GM12878 (cell line): ENCODE data around the gene SNX30. TPM values are rescaled to one million over a fixed set of nuclear protein-coding genes. Genes with fewer than 3 reads are reported as not detected.

Experiments
- ATAC-seq: fragments of 200-7000 bp; cut with Tn5 transposase; 3 replicates; pipeline ENCODE4 v1.9.1; 2020; ENCODE audit warnings: mild to moderate bottlenecking, moderate library complexity
- BruUV-seq: library from RNA; stranded (reverse); fragments of 400-500 nt; replicated peaks from 2 replicates; lab custom pipeline; 2021; lab: Mats Ljungman, UMichigan
- CTCF ChIA-PET: fragments of 300-600 bp; sonication (Branson Sonifier 250); formaldehyde crosslinking; extraction: SDS; loops from one replicate; lab custom pipeline; 2021; ENCODE audit warnings: inconsistent platforms; lab: Yijun Ruan, JAX
- POLR2A ChIA-PET: fragments of 350-600 bp; formaldehyde crosslinking; extraction: SDS; loops from one replicate; lab custom pipeline; 2021; ENCODE audit warnings: inconsistent platforms; lab: Charles Lee
- RAD21 ChIA-PET: fragments of 300-600 bp; sonication (Branson Sonifier 250); formaldehyde crosslinking; loops from one replicate; lab custom pipeline; 2023; ENCODE audit warnings: antibody characterized with exemption; ENCODE audit not compliant: unreplicated experiment; lab: Charles Lee
- SMC1A ChIA-PET: fragments of 300-600 bp; sonication (Branson Sonifier 250); formaldehyde crosslinking; loops from one replicate; lab custom pipeline; 2023; ENCODE audit not compliant: unreplicated experiment, uncharacterized antibody; lab: Charles Lee
- DNase-seq: peaks from one replicate; pipeline ENCODE4 v3.0.0-alpha.2; 2011; ENCODE audit warnings: low read depth, low spot score
- FAIRE-seq: peaks from 3 replicates; lab custom pipeline; 2011; peaks lifted over from hg19 to GRCh38; lab: Jason Lieb, UNC
- H2AFZ ChIP-seq: 2 replicates; pipeline ENCODE4 v1.6.0; 2011; ENCODE audit warnings: low read depth, low read length, control low read depth; ENCODE audit not compliant: control insufficient read depth
- H3K27ac ChIP-seq: 2 replicates; pipeline ENCODE4 v1.5.1; 2011; ENCODE audit warnings: control low read depth; ENCODE audit not compliant: control insufficient read depth, insufficient read depth
- H3K27me3 ChIP-seq, 2 experiments: replicated peaks in 1 of 2; 2 replicates each; pipeline versions ENCODE4 v1.6.0 to v1.6.1; 2011; ENCODE audit warnings: low read length in 1 of 2; ENCODE audit not compliant: control insufficient read depth in 2 of 2, insufficient read depth in 2 of 2
- H3K36me3 ChIP-seq, 2 experiments: 2 replicates each; pipeline ENCODE4 v1.5.1; 2011; ENCODE audit warnings: low read length in 1 of 2; ENCODE audit not compliant: control insufficient read depth in 2 of 2, insufficient read depth in 2 of 2
- H3K4me1 ChIP-seq: 2 replicates; pipeline ENCODE4 v1.6.1; 2011; ENCODE audit warnings: mild to moderate bottlenecking, low read length, moderate library complexity, mixed read lengths; ENCODE audit not compliant: control insufficient read depth, insufficient read depth
- H3K4me2 ChIP-seq: 2 replicates; pipeline ENCODE4 v1.6.0; 2011; ENCODE audit warnings: control low read depth; ENCODE audit not compliant: control insufficient read depth, insufficient read depth
- H3K4me3 ChIP-seq: fragments of 200-600 bp; sonication (generic); 2 replicates; pipeline ENCODE4 v1.5.1; 2016
- H3K79me2 ChIP-seq: 2 replicates; pipeline ENCODE4 v1.6.0; 2011; ENCODE audit warnings: low read length; ENCODE audit not compliant: control insufficient read depth, insufficient read depth
- H3K9ac ChIP-seq: 2 replicates; pipeline ENCODE4 v1.8.0; 2011; ENCODE audit warnings: low read length, control low read depth, mixed read lengths; ENCODE audit not compliant: control insufficient read depth, insufficient read depth
- H3K9me3 ChIP-seq: replicated peaks from 3 replicates; pipeline ENCODE4 v1.5.1; 2011; ENCODE audit warnings: mild to moderate bottlenecking, low read length; ENCODE audit not compliant: control insufficient read depth, insufficient read depth
- H4K20me1 ChIP-seq: 2 replicates; pipeline ENCODE4 v1.6.0; 2011; ENCODE audit not compliant: control insufficient read depth, insufficient read depth
- BACH1 ChIP-seq: fragments of 450-650 bp; IDR thresholded peaks from 2 replicates; pipeline ENCODE4 v1.6.1; 2017; ENCODE audit warnings: mild to moderate bottlenecking, borderline replicate concordance
- BMI1 ChIP-seq: fragments of 450-650 bp; IDR thresholded peaks from 2 replicates; pipeline ENCODE4 v1.6.1; 2016; ENCODE audit warnings: mild to moderate bottlenecking, moderate library complexity, borderline replicate concordance
- E2F4 ChIP-seq: IDR thresholded peaks from 2 replicates; pipeline ENCODE4 v1.6.1; 2012; ENCODE audit warnings: low read depth, low read length, improper control_type of control experiment
- PAX8 ChIP-seq: fragments of 450-650 bp; IDR thresholded peaks from 2 replicates; pipeline ENCODE4 v1.6.1; 2017; ENCODE audit warnings: mild to moderate bottlenecking, moderate library complexity
- RAD21 ChIP-seq: IDR thresholded peaks from 2 replicates; pipeline ENCODE4 v1.6.1; 2011; ENCODE audit warnings: mild to moderate bottlenecking, low read depth, low read length, moderate library complexity; ENCODE audit not compliant: insufficient read depth
- RFX5 ChIP-seq: IDR thresholded peaks from 2 replicates; pipeline ENCODE4 v1.6.1; 2011; ENCODE audit warnings: low read depth, low read length, improper control_type of control experiment
- SIX5 ChIP-seq: IDR thresholded peaks from 2 replicates; pipeline ENCODE4 v1.6.1; 2011; ENCODE audit warnings: mild to moderate bottlenecking, low read depth, low read length, moderate library complexity; ENCODE audit not compliant: severe bottlenecking
- YY1 ChIP-seq: IDR thresholded peaks from 2 replicates; pipeline ENCODE4 v1.6.1; 2011; ENCODE audit warnings: low read depth, mild to moderate bottlenecking, low read length
- ZNF384 ChIP-seq: IDR thresholded peaks from 2 replicates; pipeline ENCODE4 v1.6.1; 2012; ENCODE audit warnings: low read depth, mild to moderate bottlenecking, low read length, improper control_type of control experiment, borderline replicate concordance
- ZNF592 ChIP-seq: fragments of 450-650 bp; IDR thresholded peaks from 2 replicates; pipeline ENCODE4 v1.6.1; 2017; ENCODE audit warnings: mild to moderate bottlenecking, moderate library complexity
- WGBS: methylation state at CpG from one replicate; pipeline ENCODE4 v1.1.6; 2016; ENCODE audit warnings: low lambda C conversion rate; ENCODE audit not compliant: insufficient replicate concordance, insufficient coverage; ENCODE audit errors: missing lambda C conversion rate; 5-methylcytosine and 5-hydroxymethylcytosine counted together
- in situ Hi-C: fragments of 300-500 bp; cut with MboI; formaldehyde crosslinking; loops from 9 replicates; pipeline ENCODE4 v1.14.3; 2018; ENCODE audit warnings: mixed read lengths
- intact Hi-C: fragments of 100-400 bp; cut with micrococcal nuclease; formaldehyde crosslinking; loops from one replicate; pipeline ENCODE4 v1.14.2; 2022; ENCODE audit not compliant: unreplicated experiment
- polyA plus RNA-seq, 11 experiments: library from polyadenylated mRNA; depleted of rRNA in 4 of 11; unstranded in 6 of 11; stranded (reverse) in 5 of 11; fragments of >200 nt; fragmentation: Nextera tagmentation in 4 of 11; fragmentation: Illumina TruSeq in 1 of 11; extraction: Ambion mirVana in 4 of 11; extraction: Trizol in 1 of 11; gene quantifications; 1 replicate in 1 of 11; 2 replicates in 10 of 11; pipeline versions ENCODE4 v1.2.1 to v1.2.3, GENCODE V29; 2011 to 2016; ENCODE audit warnings: inconsistent platforms in 2 of 11, missing spikeins in 2 of 11, low read depth in 1 of 11
- total RNA-seq, 4 experiments: library from RNA; depleted of rRNA in 3 of 4; stranded (reverse); fragments of >200 nt in 3 of 4; fragmentation: Illumina TruSeq in 1 of 4; extraction: Trizol in 1 of 4; gene quantifications; 2 replicates each; pipeline versions ENCODE4 v1.2.1 to v1.2.3, GENCODE V29; 2013 to 2021

SNX30 gene
- total and polyA plus RNA-seq, 10 of the 15 experiments (the other 5 are each of a cell fraction or from before 2014, with no cell fraction given), result 0.53 to 4.0 (median 1.5) TPM

- intact Hi-C loops, result no loop called here
- H3K4me1 ChIP-seq, result peaks cover 17% of the 10 kb centered on the region
- WGBS, result 61% methylated on average over 4 of the region's 4 CpGs
- DNase-seq (no peak), ATAC-seq (no peak), FAIRE-seq (no peak)
- H3K4me3 ChIP-seq, result no peak overlapping the region
- SMC1A ChIA-PET, result no interaction called here
- POLR2A ChIA-PET, result no interaction called here
- no TSS peak for BruUV-seq
- in situ Hi-C loops, result no loop called here
- no peaks in the 10 kb centered on the region for H3K9me3 ChIP-seq
- no peaks in the 10 kb centered on the region for H3K79me2 ChIP-seq
- CTCF ChIA-PET, result no interaction called here
- RAD21 ChIA-PET, result no interaction called here
- H2AFZ ChIP-seq, result no peak overlapping the region
- peaks cover 5% of the 10 kb centered on the region for H4K20me1 ChIP-seq
- no peak overlapping the region for H3K9ac ChIP-seq
- no peak overlapping the region for H3K4me2 ChIP-seq
- H3K27me3 ChIP-seq, result peaks cover 0 to 2% of the 10 kb centered on the region in 2 experiments; a peak in 1 of 4 replicates
- no peak overlapping the region for H3K27ac ChIP-seq
- H3K36me3 ChIP-seq, result no peaks in the 10 kb centered on the region
- TF ChIP-seq RAD21 (no peak), ZNF384 (no peak), ZNF592 (no peak), RFX5 (no peak), BACH1 (no peak), SIX5 (no peak), YY1 (no peak), BMI1 (no peak), E2F4 (no peak), PAX8 (no peak)
These were observed 5.1 kb downstream of the SNX30 start for GRCh38 chr9:112755675-112756074.
